Testis (tissue), 2 donors: ENCODE results near the gene DACH2.

ENCODE experiments used
- CTCF ChIP-seq, 3 experiments: fragments of 450-650 bp in 2 of 3; fragments of 200-600 bp in 1 of 3; sonication (generic) in 1 of 3; IDR thresholded peaks; one replicate each; pipeline ENCODE4 v1.5.1; 2016 to 2019; ENCODE audit warnings: antibody characterized with exemption in 3 of 3, mild to moderate bottlenecking in 2 of 3, moderate library complexity in 1 of 3
- POLR2A ChIP-seq: fragments of 450-650 bp; IDR thresholded peaks from one replicate; pipeline ENCODE4 v1.6.1; 2017; ENCODE audit warnings: antibody characterized with exemption, mild to moderate bottlenecking, moderate library complexity

GRCh38 chrX:86295293-86295692 is 147.0 kb downstream of the DACH2 start:
- TF ChIP-seq CTCF (IDR thresholded peaks at IDR 0.05) (no peak), POLR2A (no peak)
